ENCODE results near the gene RRN3. TPM values are rescaled to one million over a fixed set of nuclear protein-coding genes. Genes with fewer than 3 reads are reported as not detected.
"Not testable (repeated sequence)": the region's sequence is repeated elsewhere in the genome, so short reads cannot be mapped to it uniquely, and the experiment has no call there.

Gene RRN3
- total RNA-seq, 1 donor: 37.9 TPM

DNA sequence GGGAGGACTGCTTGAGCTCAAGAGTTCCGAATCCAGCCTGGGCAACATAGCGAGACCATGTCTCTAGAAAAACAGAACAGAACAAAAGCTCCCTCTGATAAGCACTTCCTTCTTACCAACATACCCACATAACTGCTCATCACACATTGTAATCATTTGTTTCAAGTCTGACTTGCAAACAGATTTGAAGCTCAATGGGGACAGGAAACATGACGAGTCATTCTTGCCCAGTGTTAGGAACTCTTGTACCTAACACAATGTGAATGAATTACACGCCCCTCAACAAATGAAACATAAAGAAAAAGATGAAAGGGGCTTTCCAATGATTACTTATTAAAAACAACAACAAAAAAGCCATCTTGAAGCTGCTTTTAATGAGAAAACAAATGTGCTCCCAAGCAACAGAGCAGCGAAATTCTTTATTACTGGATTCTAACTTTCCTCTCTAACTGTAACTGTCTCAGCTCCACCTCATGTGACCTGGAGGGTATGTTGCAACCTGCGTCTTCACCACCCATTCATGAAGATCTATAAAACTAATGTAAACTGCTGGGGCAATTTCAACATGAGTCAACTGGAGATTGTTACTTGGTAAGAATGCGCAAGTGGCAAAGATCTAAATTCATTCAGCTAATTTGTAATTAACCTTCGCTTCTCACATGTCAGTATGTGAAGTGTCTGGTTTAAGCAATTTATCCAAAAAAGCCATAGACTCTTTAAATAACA is 31.8 kb downstream of the RRN3 start:
- not testable (repeated sequence) for H3K9me3 ChIP-seq (ENCODE audit: low read depth, low read length); H3K4me1 ChIP-seq (ENCODE audit: insufficient read depth, low read length); H3K27me3 ChIP-seq (ENCODE audit: insufficient read depth, low read length); H3K4me3 ChIP-seq (ENCODE audit: low read length)

DNA sequence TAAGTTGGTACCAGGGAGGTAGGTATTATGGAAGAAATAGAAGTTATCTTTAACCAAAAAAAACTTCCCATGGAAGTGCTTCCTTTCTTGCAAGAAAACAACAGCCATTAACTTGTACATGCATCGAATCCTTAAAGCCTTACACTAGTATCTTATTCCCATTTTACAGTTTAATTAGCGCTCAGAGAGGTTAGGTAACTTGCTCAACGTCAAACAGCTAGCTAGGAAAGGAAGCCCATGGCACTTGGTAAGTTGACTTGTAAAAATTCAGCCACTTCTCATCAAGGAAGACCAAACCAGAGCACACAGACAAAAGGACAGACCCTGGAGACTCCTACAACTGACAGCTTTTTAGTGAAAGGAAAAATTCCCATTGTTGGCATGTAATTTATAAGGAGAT is 34.7 kb downstream of the RRN3 start:
- Histone ChIP-seq H3K4me3 (ENCODE audit: low read length) (no peak overlapping the region), H3K4me1 (ENCODE audit: insufficient read depth, low read length) (peaks cover 21% of the 10 kb centered on the region), H3K27me3 (ENCODE audit: insufficient read depth, low read length) (no peaks in the 10 kb centered on the region), H3K9me3 (ENCODE audit: low read depth, low read length) (no peaks in the 10 kb centered on the region)

DNA sequence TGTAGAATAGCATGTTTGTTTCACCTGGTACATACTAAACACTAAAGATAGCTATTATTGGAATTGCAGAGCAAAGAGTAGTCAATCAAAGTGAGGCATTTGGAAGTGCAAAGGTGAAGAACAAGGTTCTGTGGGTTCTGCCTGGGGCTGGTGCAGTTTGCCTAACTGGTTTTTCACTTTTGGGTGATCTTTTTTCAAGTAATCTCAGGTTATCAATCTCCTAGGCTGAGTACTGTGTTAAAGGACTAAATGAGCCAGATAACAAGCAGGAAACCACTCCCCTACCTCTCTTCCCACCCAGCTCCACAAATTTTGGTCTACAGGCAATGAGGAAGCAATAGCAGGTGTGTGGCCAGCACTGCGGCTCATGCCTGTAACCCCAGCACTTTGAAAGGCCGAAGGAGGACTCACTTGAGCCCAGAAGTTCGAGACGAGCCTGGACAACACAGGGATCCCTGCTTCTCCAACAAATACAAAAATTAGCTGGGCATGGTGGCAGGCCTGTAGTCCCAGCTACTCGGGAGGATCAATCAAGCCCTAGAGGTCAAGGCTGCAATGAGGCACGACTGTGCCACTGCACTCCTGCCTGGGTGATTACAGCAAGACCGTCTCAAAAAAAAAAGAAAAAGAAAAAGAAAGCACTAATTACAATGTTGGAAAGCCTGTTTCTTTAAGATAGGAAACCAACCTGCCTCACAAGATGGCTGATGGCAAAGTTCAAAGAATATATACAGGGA is 36.2 kb downstream of the RRN3 start:
- no peaks in the 10 kb centered on the region for H3K27me3 ChIP-seq (ENCODE audit: insufficient read depth, low read length)
- no peaks in the 10 kb centered on the region for H3K9me3 ChIP-seq (ENCODE audit: low read depth, low read length)
- H3K4me3 ChIP-seq (ENCODE audit: low read length): no peak overlapping the region
- peaks cover 26% of the 10 kb centered on the region for H3K4me1 ChIP-seq (ENCODE audit: insufficient read depth, low read length)

DNA sequence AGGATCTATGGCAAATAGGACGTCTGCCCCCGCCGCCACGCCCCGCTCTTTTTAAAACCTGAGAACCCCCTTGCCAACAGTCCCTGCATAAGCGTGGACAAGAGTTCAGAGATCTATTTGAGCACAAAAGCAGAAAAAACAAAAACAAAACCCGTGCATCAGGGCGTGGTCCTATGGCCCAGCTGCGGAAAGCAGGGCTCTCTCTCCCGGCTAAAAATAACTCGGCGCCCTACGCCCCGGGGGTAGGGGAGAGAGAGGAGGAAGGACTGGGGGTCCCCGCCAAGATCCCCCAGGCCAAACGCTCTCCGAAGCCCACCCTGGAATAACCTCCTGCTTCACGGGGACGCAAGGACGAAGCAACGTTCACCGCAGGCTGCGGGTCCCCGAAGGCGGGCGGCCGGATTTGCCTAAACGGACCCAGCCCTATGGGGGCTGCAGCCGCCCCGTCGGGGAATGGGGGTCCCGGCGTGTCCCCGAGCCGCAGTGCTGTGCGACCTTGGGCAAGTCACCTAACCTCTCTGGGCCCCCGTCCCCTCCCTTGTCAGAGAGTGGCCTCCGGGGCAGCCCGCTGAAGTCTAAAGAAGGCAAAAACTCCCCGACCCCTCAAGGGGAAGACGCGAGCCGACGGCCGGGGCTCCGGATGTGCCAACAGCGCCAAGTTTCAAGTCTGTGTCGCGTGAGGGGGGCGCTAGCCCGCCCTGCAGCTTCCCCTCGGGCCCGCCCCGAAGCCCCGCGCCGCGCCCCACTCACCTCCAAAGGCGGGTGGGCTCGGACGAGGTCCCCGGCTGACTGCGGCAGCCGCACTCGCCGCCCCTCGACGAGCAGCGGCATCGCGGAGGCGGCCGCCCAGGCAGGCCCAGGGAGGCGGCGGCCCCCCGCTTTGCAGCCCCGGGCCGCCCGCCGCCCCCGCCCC is 38.7 kb downstream of the RRN3 start:
- H3K4me1 ChIP-seq (ENCODE audit: insufficient read depth, low read length): peaks cover 21% of the 10 kb centered on the region
- H3K9me3 ChIP-seq (ENCODE audit: low read depth, low read length): no peaks in the 10 kb centered on the region
- H3K4me3 ChIP-seq (ENCODE audit: low read length): peak overlapping the region; percentile 82
- H3K27me3 ChIP-seq (ENCODE audit: insufficient read depth, low read length): no peaks in the 10 kb centered on the region

DNA sequence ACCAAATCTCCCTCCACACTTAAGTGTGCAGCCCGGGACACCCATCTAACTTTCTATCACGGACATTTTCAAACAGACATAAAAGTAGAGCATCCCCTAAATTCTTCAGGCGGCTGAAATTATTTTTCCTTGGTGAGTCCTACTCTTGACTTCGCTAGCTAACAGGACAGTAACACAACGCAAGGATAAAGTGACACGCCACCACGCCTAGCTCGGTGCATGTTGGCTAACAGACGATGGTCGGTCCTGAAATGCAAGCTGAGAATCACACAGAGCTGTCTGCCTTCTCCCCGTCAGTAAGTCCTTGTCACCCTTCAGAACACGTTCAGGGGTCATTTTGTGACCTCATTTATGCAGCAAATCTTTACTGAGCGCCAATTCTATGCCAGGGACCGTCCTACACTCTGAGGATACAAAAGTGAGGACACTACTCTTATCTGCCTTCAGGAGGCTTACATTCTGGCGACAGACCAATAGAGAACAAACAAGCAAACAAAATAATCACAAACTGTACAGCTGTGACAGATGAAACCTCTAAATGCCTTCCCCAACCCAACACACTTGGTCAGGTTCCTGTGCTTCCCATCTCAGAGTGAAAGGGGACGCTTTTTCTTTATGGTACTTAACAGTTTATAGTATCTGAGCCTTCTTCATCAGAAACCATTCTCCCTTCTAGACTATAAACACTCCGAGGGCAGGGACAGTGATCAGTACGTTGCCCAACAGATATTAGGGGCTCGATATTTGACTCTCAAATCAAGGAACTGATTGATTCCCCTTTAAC is 39.5 kb downstream of the RRN3 start:
- H3K4me1 ChIP-seq (ENCODE audit: insufficient read depth, low read length): peaks cover 21% of the 10 kb centered on the region
- no peaks in the 10 kb centered on the region for H3K27me3 ChIP-seq (ENCODE audit: insufficient read depth, low read length)
- no peaks in the 10 kb centered on the region for H3K9me3 ChIP-seq (ENCODE audit: low read depth, low read length)
- H3K4me3 ChIP-seq (ENCODE audit: low read length): peak overlapping the region; percentile 82

DNA sequence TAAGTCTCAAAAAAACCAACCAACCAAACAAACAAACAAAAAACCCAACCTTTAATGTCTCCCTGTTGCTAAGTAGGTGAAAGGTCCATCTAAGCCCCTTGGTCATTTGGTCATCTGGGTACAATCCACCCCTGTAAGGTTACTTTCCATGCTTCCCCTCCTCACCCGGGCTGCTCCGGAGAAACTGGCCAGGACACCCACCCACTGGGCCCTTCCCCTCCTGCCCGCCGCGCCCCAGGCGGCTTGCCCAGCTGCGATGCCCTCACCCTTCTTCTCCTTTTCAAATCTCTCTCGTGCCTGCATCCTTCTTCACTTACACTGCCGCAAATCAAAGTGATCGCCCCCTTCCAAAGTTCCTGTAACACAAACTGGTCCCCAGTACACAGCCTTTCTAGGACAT is 40.2 kb downstream of the RRN3 start:
- peaks cover 21% of the 10 kb centered on the region for H3K4me1 ChIP-seq (ENCODE audit: insufficient read depth, low read length)
- no peaks in the 10 kb centered on the region for H3K9me3 ChIP-seq (ENCODE audit: low read depth, low read length)
- H3K27me3 ChIP-seq (ENCODE audit: insufficient read depth, low read length): no peaks in the 10 kb centered on the region
- H3K4me3 ChIP-seq (ENCODE audit: low read length): no peak overlapping the region

DNA sequence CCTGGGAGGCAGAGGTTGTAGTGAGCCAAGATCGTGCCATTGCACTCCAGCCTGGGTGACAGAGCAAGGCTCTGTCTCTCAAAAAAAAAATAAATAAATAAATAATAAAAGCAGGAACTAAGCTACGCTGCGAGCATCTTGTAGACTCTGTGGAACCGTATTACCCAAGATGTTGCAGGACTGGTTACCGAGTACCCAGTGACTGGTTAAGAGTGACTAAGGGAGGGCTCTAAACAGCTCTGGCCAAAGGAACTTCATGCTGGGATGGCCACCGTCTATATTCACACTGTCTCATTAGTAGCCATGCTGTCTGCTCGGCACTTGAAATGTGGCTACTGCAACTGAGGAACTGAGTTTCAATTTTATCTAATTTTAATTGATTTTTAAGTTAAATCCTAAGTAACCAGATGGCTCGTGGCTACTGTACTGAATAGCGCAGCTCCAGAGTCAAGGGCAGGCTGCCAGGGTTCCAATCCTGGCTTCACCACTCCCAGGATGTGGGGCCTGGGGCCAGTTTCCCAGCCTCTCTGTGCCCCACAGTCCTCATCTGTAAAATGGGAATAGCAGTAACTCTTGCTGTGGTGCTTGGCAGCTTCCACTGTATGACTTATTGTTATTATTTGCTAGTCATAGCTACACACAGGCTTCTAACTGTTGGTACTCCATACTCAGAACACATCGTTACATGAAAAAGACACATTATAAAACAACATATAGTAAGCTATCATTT is 41.2 kb downstream of the RRN3 start:
- H3K27me3 ChIP-seq (ENCODE audit: insufficient read depth, low read length): no peaks in the 10 kb centered on the region
- H3K9me3 ChIP-seq (ENCODE audit: low read depth, low read length): no peaks in the 10 kb centered on the region
- H3K4me3 ChIP-seq (ENCODE audit: low read length): no peak overlapping the region
- peaks cover 21% of the 10 kb centered on the region for H3K4me1 ChIP-seq (ENCODE audit: insufficient read depth, low read length)

DNA sequence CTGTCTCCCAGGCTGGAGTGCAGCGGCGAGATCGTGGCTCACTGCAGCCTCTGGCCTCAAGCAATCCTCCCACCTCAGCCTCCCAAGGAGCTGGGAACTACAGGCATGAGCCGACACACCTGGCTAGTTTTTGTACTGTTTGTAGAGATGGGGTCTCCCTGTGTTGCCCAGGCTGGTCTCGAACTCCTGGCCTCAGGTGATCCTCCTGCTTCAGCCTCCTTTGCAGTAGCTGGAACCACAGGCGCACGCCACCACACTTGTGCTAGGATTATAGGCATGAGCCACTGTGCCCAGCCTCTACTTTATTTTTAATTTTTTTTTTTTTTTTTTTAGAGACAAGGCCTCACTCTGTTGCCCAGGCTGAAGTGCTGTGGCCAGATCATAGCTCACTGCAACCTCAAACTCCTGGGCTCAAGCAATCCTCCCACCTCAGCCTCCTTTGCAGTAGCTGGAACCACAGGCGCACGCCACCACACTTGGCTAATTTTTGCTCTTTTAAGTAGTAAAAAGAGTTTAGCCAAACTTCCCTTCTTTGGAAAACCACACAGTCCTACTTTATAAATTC is 42.6 kb downstream of the RRN3 start:
- Histone ChIP-seq H3K27me3 (ENCODE audit: insufficient read depth, low read length) (no peaks in the 10 kb centered on the region), H3K9me3 (ENCODE audit: low read depth, low read length) (no peaks in the 10 kb centered on the region), H3K4me3 (ENCODE audit: low read length) (no peak overlapping the region), H3K4me1 (ENCODE audit: insufficient read depth, low read length) (peaks cover 20% of the 10 kb centered on the region)

DNA sequence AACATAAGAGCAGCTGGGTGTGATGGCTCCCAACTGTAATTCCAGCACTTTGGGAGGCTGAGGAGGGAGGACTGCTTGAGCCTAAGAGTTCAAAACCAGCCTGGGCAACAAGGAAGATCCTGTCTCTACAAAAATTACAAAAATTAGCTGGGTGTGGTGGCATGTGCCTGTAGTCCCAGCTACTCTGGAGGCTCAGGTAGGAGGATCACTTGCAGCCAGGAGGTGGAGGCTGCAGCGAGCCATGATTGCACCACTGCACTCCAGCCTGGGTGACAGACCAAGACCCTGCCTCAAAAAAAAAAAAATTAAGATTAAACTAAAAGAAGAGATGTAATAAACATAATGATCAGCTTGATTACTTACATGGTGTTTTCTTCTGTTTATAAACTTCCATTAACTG is 43.6 kb downstream of the RRN3 start:
- H3K27me3 ChIP-seq (ENCODE audit: insufficient read depth, low read length); H3K9me3 ChIP-seq (ENCODE audit: low read depth, low read length); H3K4me3 ChIP-seq (ENCODE audit: low read length): not testable (repeated sequence)
- peaks cover 16% of the 10 kb centered on the region for H3K4me1 ChIP-seq (ENCODE audit: insufficient read depth, low read length)

DNA sequence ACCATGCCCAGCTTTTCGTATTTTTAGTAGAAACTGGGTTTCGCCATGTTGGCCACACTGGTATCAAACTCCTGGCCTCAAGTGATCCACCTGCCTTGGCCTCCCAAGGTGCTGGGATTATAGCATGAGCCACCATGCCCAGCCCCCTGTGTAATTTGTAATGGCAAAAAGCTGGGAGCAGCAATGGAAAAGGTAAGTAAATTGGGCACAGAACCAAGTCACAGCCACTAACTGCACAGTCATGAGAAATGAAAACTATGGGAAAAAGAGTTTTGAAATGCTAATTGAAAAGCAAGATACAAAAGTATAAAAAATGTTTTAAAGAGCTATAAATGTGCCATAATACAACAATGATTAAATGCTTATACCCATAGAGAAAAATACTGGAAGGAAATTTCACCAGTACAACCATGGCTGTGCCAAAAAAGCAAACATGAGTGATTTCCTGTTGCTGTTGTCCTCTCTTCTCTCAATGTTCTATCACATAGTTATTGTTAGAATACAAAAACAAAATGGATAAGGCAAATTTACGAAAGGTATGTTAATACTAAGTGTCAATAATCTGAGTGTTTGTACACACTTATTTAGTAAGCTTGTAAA is 44.4 kb downstream of the RRN3 start:
- Histone ChIP-seq H3K9me3 (ENCODE audit: low read depth, low read length) (no peaks in the 10 kb centered on the region), H3K4me3 (ENCODE audit: low read length) (no peak overlapping the region)

DNA sequence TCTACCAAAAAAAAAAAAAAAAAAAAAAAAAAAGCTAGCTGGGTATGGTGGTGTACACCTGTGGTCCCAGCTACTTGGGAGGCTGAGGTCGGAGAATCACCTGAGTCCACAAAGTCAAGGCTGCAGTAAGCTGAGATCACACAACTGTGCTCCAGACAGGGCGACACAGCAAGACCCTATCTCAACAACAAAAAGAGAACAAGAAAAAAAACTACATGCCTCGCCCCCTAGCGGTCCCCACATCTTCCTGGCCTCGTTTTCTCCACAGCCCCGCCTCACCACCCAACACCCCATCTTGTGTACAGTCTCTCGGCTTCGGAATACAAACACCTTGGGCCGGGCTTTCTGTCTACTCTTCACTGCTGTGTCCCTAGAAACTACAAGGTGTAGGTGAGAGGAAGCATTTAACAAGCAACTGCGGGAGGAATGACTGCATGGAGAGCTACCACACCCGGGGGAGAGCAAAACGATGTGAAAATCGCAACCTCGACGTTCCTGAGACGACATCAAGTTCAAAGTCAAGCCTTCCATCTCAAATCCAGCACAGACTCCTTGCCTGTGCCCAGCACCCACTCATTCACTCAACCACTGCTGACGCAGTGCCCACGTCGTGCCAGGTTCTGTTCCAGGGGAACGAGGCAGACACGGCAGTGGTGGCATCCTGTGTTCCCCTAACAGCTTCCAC is 47.2 kb downstream of the RRN3 start:
- H3K27me3 ChIP-seq (ENCODE audit: insufficient read depth, low read length): no peaks in the 10 kb centered on the region
- no peaks in the 10 kb centered on the region for H3K4me1 ChIP-seq (ENCODE audit: insufficient read depth, low read length)
- H3K4me3 ChIP-seq (ENCODE audit: low read length): no peak overlapping the region
- H3K9me3 ChIP-seq (ENCODE audit: low read depth, low read length): no peaks in the 10 kb centered on the region

More for the DNA sequence above, 44.4 kb downstream of the RRN3 start:
- Histone ChIP-seq H3K27me3 (ENCODE audit: insufficient read depth, low read length) (no peaks in the 10 kb centered on the region), H3K4me1 (ENCODE audit: insufficient read depth, low read length) (peaks cover 9% of the 10 kb centered on the region)

DNA sequence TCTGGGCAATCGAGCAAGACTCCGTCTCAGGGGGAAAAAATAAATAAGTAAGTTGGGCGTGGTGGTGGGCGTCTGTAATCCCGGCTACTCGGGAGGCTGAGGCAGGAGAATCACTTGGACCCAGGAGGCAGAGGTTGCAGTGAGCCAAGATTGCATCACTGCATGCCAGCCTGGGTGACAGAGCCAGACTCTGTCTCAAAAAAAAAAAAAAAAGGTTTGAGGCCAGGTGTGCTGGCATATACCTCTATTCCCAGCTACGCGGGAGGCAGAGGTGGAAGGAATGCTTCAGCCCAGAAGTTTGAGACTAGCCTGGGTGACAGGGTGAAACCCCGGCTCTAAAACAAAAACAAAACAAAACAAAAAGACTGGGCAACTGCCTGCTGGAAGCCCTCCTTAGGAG is 48.8 kb downstream of the RRN3 start:
- not testable (repeated sequence) for H3K4me3 ChIP-seq (ENCODE audit: low read length); H3K9me3 ChIP-seq (ENCODE audit: low read depth, low read length); H3K4me1 ChIP-seq (ENCODE audit: insufficient read depth, low read length); H3K27me3 ChIP-seq (ENCODE audit: insufficient read depth, low read length)

DNA sequence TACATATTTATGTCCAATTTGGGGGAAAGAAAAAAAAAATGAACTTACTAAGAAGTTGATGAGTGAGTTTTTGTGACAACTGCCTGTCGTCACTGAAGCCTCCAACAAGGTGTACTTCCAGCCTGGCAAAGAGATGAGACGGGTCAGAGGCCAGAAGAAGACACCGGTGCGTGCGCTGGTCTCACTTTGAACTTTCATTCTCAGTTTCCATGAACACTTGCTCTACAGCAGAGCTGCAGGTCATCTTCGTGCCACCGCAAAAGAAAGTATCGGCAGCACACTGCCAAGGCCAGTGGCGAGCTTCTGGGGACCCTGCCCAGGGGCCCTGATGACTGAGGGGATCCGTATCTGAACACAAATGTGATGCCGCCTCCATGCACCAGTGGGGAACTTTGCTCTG is 49.8 kb downstream of the RRN3 start:
- no peaks in the 10 kb centered on the region for H3K9me3 ChIP-seq (ENCODE audit: low read depth, low read length)
- no peak overlapping the region for H3K4me3 ChIP-seq (ENCODE audit: low read length)
- no peaks in the 10 kb centered on the region for H3K4me1 ChIP-seq (ENCODE audit: insufficient read depth, low read length)
- H3K27me3 ChIP-seq (ENCODE audit: insufficient read depth, low read length): no peaks in the 10 kb centered on the region
